Erythroblast (primary cell): ENCODE results near the gene MAP3K9.

Experiments used
- GATA1 ChIP-seq: IDR thresholded peaks from 2 replicates; pipeline ENCODE4 v1.6.1; 2011; ENCODE audit warnings: low read depth, mild to moderate bottlenecking, control low read depth, low read length, moderate library complexity
- POLR2A ChIP-seq: IDR thresholded peaks from 2 replicates; pipeline ENCODE4 v1.6.1; 2011; ENCODE audit warnings: mild to moderate bottlenecking, low read length

GRCh38 chr14:70759398-70759797 is 49.9 kb downstream of the MAP3K9 start:
- TF ChIP-seq POLR2A, result no peak
- no peak for TF ChIP-seq GATA1
